ENCODE data around the gene MAGEA4. TPM values are rescaled to one million over a fixed set of nuclear protein-coding genes. Genes with fewer than 3 reads are reported as not detected.
"Not testable (repeated sequence)": the region's sequence is repeated elsewhere in the genome, so short reads cannot be mapped to it uniquely, and the experiment has no call there.

MAGEA4 gene
- total RNA-seq, 2 donors from 2014 or later: not detected

DNA sequence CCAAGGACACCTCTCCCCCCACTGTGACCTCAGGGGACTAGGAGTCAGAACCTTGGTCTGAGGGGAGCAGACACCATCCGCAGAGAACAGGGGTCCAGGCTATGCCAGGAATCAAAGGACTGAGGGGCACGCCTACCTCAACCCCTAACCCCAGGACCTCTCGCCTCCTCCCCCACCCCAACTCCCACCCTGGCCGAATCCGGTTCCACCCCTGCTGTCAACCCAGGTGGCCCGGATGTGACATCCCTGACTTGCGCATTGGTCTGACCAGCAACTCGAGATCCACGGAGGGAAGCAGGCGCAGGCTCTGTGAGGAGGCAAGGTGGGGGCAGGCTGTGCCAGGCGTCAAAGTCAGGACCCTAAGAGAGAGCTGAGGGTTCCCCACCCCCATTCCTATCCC lies 468 bp upstream of the MAGEA4 start:
- Mint-ChIP-seq H3K27me3 (no peaks in the 10 kb centered on the region), H3K4me1 (no peaks in the 10 kb centered on the region), H3K4me3 (no peak overlapping the region), H3K9me3 (no peaks in the 10 kb centered on the region), H3K36me3 (ENCODE audit: low read depth) (no peaks in the 10 kb centered on the region), H3K27ac (no peak overlapping the region)
- ATAC-seq (replicated peaks): no peak

DNA sequence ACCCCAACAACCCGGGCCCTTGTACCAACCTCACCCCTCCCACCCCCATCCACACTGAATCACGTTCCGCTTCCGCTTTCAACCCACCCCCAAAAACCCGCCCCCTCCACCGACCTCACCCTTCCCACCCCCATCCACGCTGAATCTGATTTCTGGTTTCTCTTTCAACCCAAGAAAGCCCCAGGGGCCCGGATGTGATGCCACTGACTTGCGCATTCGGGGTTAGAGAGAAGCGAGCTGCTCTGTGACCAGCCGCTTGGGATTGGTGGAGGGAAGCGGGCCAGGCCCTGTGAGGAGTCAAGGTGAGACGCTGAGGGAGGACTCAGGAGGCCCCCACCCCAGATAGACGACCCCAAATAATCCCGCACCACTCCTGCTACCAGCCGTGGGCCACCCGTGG lies 6.0 kb downstream of the MAGEA4 start:
- not testable (repeated sequence) for H3K36me3 Mint-ChIP-seq (ENCODE audit: low read depth); H3K9me3 Mint-ChIP-seq; H3K4me3 Mint-ChIP-seq; H3K4me1 Mint-ChIP-seq; H3K27ac Mint-ChIP-seq; ATAC-seq (replicated peaks); H3K27me3 Mint-ChIP-seq

DNA sequence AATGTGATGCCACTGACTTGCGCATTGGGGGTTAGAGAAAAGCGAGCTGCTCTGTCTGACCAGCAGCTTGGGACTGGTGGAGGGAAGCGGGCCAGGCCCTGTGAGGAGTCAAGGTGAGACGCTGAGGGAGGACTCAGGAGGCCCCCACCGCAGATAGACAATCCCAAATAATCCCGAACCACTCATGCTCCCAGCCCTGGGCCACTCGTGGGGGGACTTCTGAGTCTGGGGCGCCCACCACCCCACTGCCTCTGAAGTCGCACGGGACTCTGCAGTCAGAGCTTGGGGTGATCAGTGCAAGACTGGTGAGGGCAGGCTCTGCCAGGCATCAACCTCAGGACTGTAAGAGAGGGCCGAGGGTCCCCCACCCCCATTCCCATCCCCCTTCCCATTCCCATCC lies 6.9 kb downstream of the MAGEA4 start:
- H3K4me1 Mint-ChIP-seq: no peaks in the 10 kb centered on the region
- H3K36me3 Mint-ChIP-seq (ENCODE audit: low read depth): no peaks in the 10 kb centered on the region
- no peak overlapping the region for H3K27ac Mint-ChIP-seq
- no peak for ATAC-seq (replicated peaks)
- H3K4me3 Mint-ChIP-seq: no peak overlapping the region
- H3K9me3 Mint-ChIP-seq: no peaks in the 10 kb centered on the region
- H3K27me3 Mint-ChIP-seq: no peaks in the 10 kb centered on the region

DNA sequence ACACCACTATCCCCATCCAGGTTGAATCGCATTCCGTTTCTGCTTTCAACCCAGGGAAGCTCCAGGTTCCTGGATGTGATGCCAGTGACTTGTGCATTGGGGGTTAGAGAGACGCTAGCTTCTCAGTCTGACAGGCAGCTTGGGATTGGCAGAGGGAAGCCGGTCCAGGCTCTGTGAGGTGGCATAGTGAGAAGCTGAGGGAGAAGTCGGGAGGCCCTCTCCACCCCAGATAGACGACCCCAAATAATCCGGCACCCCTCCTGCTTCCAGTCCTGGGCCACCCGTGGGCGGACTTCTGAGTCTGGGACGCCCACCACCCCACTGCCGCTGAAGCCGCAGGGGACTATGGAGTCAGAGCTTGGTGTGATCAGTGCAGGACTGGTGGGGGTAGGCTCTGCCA lies 7.4 kb downstream of the MAGEA4 start:
- no peaks in the 10 kb centered on the region for H3K27me3 Mint-ChIP-seq
- ATAC-seq (replicated peaks): no peak
- H3K9me3 Mint-ChIP-seq: no peaks in the 10 kb centered on the region
- no peak overlapping the region for H3K4me3 Mint-ChIP-seq
- no peak overlapping the region for H3K27ac Mint-ChIP-seq
- no peaks in the 10 kb centered on the region for H3K4me1 Mint-ChIP-seq
- no peaks in the 10 kb centered on the region for H3K36me3 Mint-ChIP-seq (ENCODE audit: low read depth)

DNA sequence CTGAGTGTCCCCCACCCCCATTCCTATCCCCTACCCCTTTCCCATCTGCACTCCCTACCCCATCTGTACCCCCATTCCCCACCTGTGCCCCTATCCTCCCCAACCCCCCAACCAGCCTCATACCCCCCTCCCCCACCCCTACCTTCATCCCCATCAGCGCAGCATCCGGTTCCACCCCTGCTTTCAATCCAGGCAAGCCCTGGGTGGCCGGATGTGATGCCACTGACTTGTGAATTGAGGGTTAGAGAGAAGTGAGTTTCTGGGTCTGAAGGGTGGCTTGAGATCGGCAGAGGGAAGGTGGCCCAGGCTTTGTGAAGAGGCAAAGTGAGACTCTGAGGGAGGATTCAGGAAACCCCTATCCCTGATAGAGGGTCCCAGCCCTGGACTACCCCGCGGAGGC lies 7.8 kb downstream of the MAGEA4 start:
- H3K4me3 Mint-ChIP-seq: no peak overlapping the region
- H3K27me3 Mint-ChIP-seq: no peaks in the 10 kb centered on the region
- ATAC-seq (replicated peaks): no peak
- no peaks in the 10 kb centered on the region for H3K4me1 Mint-ChIP-seq
- H3K9me3 Mint-ChIP-seq: no peaks in the 10 kb centered on the region
- no peak overlapping the region for H3K27ac Mint-ChIP-seq
- H3K36me3 Mint-ChIP-seq (ENCODE audit: low read depth): no peaks in the 10 kb centered on the region

DNA sequence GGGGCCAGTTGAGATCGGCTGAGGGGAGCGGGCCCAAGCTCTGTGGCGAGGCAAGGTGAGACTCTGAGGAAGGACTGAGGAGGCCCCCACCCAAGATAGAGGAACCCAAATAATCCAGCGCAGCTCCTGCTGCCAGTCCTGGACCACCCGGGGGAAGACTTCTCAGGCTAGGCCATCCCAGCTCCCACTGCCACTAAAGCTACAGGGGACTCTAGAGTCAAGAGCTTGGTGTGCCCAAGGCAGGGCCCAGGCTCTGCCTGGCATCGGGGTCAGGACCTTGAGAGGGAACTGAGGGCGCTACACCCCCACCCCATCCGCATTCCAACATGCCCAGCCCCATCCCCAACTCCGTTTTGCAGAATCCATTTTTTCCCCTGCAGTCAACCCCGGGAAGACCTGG lies 8.6 kb downstream of the MAGEA4 start:
- Mint-ChIP-seq H3K4me3 (no peak overlapping the region), H3K36me3 (ENCODE audit: low read depth) (no peaks in the 10 kb centered on the region), H3K4me1 (no peaks in the 10 kb centered on the region), H3K27ac (no peak overlapping the region), H3K27me3 (no peaks in the 10 kb centered on the region), H3K9me3 (no peaks in the 10 kb centered on the region)
- no peak for ATAC-seq (replicated peaks)

DNA sequence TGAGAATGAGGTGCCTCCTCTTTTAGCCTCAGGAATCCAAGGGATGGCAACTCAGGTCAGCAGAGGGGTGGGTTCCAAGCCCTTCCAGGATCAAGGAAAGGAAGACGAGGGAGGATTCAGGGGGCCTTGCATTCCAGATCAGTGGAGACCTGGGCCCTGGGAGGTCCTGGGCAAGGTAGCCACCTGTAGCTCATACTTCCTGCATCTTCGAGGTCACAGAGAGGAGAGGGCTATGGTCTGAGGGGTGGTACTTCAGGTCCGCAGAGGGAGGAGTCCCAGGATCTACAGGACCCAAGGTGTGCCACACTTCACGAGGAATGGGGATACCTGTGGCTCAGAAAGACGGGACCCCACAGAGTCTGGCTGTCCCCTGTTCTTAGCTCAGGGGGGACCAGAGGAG lies 9.2 kb downstream of the MAGEA4 start:
- H3K27ac Mint-ChIP-seq: no peak overlapping the region
- no peaks in the 10 kb centered on the region for H3K27me3 Mint-ChIP-seq
- H3K4me1 Mint-ChIP-seq: no peaks in the 10 kb centered on the region
- ATAC-seq (replicated peaks): no peak
- no peaks in the 10 kb centered on the region for H3K36me3 Mint-ChIP-seq (ENCODE audit: low read depth)
- no peak overlapping the region for H3K4me3 Mint-ChIP-seq
- no peaks in the 10 kb centered on the region for H3K9me3 Mint-ChIP-seq

DNA sequence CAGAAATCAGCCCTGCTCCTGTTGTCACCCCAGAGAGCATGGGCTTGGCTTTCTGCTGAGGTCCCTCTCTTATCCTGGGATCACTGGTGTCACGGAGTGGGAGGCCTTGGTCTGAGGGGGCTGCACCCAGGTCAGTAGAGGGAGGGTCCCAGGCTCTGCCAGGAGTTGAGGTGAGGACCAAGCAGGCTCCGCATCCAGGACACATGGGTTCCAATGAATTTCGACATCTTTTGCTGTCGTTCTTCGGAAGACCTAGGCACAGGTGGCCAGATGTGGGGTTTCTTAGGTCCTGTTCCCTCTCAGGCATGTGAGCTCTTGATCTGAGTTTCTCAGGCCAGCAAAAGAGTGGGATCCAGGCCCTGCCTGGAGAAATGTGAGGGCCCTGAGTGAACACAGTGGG lies 10.0 kb downstream of the MAGEA4 start:
- no peak for ATAC-seq (replicated peaks)
- Mint-ChIP-seq H3K9me3 (no peaks in the 10 kb centered on the region), H3K36me3 (ENCODE audit: low read depth) (no peaks in the 10 kb centered on the region), H3K27ac (no peak overlapping the region), H3K27me3 (no peaks in the 10 kb centered on the region), H3K4me3 (no peak overlapping the region), H3K4me1 (no peaks in the 10 kb centered on the region)

DNA sequence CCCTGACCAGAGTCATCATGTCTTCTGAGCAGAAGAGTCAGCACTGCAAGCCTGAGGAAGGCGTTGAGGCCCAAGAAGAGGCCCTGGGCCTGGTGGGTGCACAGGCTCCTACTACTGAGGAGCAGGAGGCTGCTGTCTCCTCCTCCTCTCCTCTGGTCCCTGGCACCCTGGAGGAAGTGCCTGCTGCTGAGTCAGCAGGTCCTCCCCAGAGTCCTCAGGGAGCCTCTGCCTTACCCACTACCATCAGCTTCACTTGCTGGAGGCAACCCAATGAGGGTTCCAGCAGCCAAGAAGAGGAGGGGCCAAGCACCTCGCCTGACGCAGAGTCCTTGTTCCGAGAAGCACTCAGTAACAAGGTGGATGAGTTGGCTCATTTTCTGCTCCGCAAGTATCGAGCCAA lies 11.0 kb downstream of the MAGEA4 start:
- Mint-ChIP-seq H3K4me1 (no peaks in the 10 kb centered on the region), H3K9me3 (no peaks in the 10 kb centered on the region), H3K27me3 (no peaks in the 10 kb centered on the region), H3K4me3 (no peak overlapping the region), H3K27ac (no peak overlapping the region), H3K36me3 (ENCODE audit: low read depth) (no peaks in the 10 kb centered on the region)
- no peak for ATAC-seq (replicated peaks)

DNA sequence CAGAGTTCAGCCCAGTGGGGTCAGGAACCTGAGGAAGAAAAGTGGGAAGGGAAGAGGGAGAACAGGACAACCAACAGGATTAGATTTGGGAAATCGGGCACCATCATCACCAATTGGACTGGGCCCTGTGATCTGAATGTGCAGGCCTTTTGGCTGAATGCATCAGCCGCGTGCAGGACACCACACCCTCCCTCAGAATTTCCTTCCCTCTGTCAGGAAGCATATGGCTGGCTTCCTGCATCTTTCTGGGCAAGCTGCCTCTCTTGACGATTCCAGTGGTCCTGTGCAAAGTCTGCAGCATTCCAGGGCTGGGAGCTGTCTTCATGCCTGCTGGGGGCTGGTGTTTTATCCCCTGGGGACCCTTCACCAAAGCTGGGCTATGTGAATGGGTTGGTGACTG lies 16.4 kb downstream of the MAGEA4 start:
- Mint-ChIP-seq H3K9me3 (no peaks in the 10 kb centered on the region), H3K27me3 (no peaks in the 10 kb centered on the region), H3K27ac (no peak overlapping the region), H3K4me1 (no peaks in the 10 kb centered on the region), H3K36me3 (ENCODE audit: low read depth) (no peaks in the 10 kb centered on the region), H3K4me3 (no peak overlapping the region)
- ATAC-seq (replicated peaks): no peak

DNA sequence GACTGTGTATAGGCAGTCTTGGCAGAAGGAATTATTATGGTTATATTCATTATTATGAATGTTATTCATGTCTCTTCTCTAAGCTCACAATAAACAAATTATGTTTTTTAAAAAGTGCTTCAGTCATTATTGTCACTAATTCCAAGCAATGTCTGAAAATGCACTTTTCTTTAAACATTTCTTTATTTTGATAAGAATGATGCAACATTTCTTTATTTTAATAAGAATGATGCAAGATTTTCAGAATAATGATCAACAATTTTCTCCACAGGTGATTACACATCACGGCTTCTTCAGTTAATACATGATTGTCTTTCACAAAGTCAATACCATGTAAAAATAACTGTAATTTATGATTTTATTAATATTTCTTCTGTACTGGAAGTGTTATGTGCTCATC lies 22.7 kb downstream of the MAGEA4 start:
- Mint-ChIP-seq H3K9me3 (no peaks in the 10 kb centered on the region), H3K27me3 (no peaks in the 10 kb centered on the region), H3K4me3 (no peak overlapping the region), H3K4me1 (no peaks in the 10 kb centered on the region), H3K36me3 (ENCODE audit: low read depth) (no peaks in the 10 kb centered on the region), H3K27ac (no peak overlapping the region)
- ATAC-seq (replicated peaks): no peak

DNA sequence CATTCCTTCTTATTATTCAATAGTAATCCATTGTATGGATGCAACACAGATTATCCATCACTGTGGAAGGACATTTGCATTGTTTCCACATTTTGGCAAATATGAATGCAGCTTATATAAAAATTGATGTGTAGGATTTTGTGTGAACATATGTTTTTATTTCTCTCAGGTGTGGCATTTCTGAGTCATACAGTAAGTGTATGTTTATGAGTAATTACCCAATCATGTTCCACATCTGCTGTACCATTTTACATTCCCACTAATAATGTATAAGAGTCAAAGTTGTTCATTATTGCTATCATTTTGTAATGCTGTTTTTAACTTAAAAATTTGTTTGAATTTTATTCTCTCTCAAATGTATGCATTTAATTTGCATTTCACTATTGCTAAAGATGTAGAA lies 25.5 kb downstream of the MAGEA4 start:
- Mint-ChIP-seq H3K36me3 (ENCODE audit: low read depth) (no peaks in the 10 kb centered on the region), H3K4me1 (no peaks in the 10 kb centered on the region), H3K4me3 (no peak overlapping the region), H3K27me3 (no peaks in the 10 kb centered on the region), H3K27ac (no peak overlapping the region), H3K9me3 (no peaks in the 10 kb centered on the region)
- no peak for ATAC-seq (replicated peaks)

DNA sequence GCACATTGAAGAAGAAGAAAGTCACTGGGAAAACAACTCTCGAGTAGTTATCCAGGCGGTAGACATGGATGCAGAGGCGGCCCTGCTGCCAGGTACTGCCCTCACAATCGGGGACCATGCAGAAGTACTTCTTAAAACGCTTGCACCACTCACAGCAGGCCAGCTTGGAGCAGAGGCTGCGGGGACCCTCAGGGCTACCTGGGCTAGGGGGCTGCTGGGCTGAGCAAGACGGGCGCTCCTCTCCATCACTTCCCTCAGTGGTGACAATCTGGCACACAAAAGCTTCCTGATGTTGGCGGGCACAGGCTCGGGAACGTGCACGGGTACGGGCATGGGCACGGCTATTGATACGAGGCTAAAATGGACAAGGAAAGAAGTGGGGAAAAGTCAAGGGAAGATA lies 42.0 kb downstream of the MAGEA4 start:
- no peaks in the 10 kb centered on the region for H3K9me3 Mint-ChIP-seq

DNA sequence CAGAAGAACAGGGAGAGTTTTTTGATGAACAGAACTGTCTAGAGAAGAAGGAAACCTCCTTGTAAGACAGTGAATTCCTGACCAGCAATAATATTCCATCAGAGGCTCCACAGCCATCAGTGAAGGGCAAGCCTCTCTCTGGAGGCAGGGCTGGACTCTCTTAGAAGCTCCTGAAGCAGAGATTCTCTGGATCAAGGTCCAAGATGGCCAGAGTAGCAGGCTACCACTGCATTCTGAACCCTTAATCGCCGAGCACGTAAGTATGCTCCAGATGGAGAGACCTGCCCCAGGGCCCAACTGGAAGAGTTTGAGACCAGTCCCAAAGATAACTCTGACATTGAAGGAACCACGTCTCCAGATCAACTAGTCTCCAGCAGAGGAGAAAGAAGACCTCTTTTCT lies 45.4 kb downstream of the MAGEA4 start:
- Mint-ChIP-seq H3K27me3 (no peaks in the 10 kb centered on the region), H3K4me1 (no peaks in the 10 kb centered on the region), H3K4me3 (no peak overlapping the region), H3K9me3 (no peaks in the 10 kb centered on the region), H3K36me3 (ENCODE audit: low read depth) (no peaks in the 10 kb centered on the region), H3K27ac (no peak overlapping the region)
- no peak for ATAC-seq (replicated peaks)

More for the DNA sequence above, 42.0 kb downstream of the MAGEA4 start:
- no peaks in the 10 kb centered on the region for H3K36me3 Mint-ChIP-seq (ENCODE audit: low read depth)
- H3K4me1 Mint-ChIP-seq: no peaks in the 10 kb centered on the region
- H3K27me3 Mint-ChIP-seq: no peaks in the 10 kb centered on the region
- no peak overlapping the region for H3K4me3 Mint-ChIP-seq
- H3K27ac Mint-ChIP-seq: no peak overlapping the region
- no peak for ATAC-seq (replicated peaks)

DNA sequence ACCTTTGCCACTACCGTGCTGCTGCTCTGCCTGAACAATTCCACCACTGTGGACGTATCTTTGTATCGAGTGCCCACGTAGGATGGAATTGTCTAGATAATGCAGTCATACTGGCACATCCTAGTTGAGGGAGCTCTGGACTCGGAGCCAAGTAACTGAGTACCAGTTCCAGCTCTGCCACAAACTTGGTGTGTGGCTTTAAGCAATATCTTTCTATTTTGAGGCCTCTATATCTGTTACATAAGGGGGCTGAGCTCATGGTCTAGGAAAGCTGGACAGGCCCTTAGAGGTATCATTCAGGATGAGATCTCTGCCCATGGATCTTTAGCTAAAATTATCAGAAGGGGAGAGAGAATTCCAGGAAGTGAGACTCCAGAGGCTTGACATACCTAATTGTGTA lies 49.3 kb downstream of the MAGEA4 start:
- H3K4me1 Mint-ChIP-seq: no peaks in the 10 kb centered on the region
- no peak overlapping the region for H3K27ac Mint-ChIP-seq
- no peaks in the 10 kb centered on the region for H3K36me3 Mint-ChIP-seq (ENCODE audit: low read depth)
- no peak overlapping the region for H3K4me3 Mint-ChIP-seq
- ATAC-seq (replicated peaks): no peak
- H3K27me3 Mint-ChIP-seq: no peaks in the 10 kb centered on the region
- no peaks in the 10 kb centered on the region for H3K9me3 Mint-ChIP-seq

DNA sequence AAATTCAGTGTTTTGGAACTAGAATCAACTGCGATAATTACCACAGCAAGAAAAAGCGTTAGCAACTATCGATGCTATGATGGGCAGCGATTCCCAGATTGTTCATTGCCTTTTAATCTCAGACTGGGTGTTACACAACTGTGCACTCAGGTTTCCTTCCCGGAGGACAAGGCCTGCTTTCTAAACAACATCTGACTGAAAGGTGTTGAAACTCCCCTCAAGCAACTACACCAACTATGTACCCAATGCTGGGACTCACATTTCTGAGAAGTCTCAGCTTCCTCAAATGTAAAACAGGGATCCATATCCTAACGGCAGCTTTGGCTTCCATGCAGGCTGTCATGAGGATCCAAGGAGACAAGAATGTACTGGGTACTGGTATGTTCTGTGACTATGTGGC lies 53.5 kb downstream of the MAGEA4 start:
- Mint-ChIP-seq H3K4me3 (no peak overlapping the region), H3K27ac (no peak overlapping the region), H3K9me3 (no peaks in the 10 kb centered on the region), H3K4me1 (no peaks in the 10 kb centered on the region), H3K27me3 (no peaks in the 10 kb centered on the region), H3K36me3 (ENCODE audit: low read depth) (no peaks in the 10 kb centered on the region)
- no peak for ATAC-seq (replicated peaks)
